G401.6 (cell line): ENCODE measurements around the gene NBPF10.
"Not testable (repeated sequence)": the region's sequence is repeated elsewhere in the genome, so short reads cannot be mapped to it uniquely, and the experiment has no call there.

ENCODE experiments used
- FAIRE-seq: peaks from 2 replicates; lab custom pipeline; 2012; peaks lifted over from hg19 to GRCh38; lab: Jason Lieb, UNC

NBPF10 gene, protein sequence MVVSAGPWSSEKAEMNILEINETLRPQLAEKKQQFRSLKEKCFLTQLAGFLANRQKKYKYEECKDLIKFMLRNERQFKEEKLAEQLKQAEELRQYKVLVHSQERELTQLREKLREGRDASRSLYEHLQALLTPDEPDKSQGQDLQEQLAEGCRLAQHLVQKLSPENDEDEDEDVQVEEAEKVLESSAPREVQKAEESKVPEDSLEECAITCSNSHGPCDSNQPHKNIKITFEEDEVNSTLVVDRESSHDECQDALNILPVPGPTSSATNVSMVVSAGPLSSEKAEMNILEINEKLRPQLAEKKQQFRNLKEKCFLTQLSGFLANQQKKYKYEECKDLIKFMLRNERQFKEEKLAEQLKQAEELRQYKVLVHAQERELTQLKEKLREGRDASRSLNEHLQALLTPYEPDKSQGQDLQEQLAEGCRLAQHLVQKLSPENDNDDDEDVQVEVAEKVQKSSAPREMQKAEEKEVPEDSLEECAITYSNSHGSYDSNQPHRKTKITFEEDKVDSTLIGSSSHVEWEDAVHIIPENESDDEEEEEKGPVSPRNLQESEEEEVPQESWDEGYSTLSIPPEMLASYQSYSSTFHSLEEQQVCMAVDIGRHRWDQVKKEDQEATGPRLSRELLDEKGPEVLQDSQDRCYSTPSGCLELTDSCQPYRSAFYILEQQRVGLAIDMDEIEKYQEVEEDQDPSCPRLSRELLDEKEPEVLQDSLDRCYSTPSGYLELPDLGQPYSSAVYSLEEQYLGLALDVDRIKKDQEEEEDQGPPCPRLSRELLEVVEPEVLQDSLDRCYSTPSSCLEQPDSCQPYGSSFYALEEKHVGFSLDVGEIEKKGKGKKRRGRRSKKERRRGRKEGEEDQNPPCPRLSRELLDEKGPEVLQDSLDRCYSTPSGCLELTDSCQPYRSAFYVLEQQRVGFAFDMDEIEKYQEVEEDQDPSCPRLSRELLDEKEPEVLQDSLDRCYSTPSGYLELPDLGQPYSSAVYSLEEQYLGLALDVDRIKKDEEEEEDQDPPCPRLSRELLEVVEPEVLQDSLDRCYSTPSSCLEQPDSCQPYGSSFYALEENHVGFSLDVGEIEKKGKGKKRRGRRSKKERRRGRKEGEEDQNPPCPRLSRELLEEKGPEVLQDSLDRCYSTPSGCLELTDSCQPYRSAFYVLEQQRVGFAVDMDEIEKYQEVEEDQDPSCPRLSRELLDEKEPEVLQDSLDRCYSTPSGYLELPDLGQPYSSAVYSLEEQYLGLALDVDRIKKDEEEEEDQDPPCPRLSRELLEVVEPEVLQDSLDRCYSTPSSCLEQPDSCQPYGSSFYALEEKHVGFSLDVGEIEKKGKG (N-terminal part only)

DNA sequence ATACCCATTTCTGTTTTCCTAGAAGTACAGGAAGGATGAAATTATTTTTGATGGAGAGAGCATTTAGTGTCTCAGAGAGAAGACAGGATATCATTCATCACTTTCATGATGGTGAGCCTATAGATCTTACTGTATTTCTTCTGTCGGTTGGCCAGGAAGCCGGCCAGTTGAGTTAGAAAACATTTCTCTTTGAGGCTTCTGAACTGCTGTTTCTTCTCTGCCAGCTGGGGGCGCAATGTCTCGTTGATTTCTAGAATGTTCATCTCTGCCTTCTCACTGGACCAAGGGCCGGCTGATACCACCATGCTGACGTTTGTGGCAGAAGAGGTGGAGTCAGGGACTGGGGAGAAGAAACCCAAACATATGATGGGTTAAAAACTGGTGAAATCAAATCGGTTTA lies at the start of gene NBPF10:
NBPF10 (minus strand) TSS at position 340 of the 400 bp plus-strand sequence; CDS start at position 305, 35 bp downstream.
- FAIRE-seq = not testable (repeated sequence)

DNA sequence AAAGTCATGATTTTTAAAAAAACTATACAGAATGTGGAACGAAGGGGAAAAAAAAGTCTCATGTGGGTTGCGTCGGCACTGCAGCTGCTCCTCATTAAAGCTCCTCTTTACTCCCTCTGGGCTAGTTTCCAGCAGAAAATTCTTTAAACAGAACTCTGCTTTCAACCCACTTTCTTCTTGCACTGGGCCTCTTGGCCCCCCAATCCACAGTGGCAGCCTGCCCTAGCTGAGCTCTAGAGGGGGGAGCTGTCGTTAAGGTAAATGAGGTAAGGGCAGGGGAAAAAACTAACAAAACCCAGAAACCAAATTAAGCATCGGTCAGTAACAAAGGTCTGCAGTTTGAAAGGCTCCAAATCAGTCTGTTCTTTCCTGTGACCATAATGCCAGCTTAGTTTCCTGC lies 29.9 kb upstream of the NBPF10 start:
- not testable (repeated sequence) for FAIRE-seq

DNA sequence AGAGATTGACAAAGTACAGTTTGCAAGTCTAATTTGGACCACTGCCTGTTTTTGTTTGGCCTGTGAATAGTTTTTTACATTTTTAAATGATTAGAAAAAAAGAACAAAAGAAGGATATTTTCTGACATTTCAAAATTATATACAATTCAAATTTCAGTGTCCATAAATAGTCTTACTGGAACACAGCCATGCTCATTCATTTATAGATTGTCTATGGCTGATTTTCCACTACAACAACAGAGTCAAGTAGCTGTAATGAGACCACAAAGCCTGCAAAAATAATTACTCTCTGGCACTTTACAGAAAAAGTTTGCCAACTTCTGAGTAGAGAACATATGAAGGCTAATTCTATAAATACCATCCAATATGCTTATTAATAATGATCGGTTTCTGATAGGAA lies 23.1 kb upstream of the NBPF10 start:
- not testable (repeated sequence) for FAIRE-seq

DNA sequence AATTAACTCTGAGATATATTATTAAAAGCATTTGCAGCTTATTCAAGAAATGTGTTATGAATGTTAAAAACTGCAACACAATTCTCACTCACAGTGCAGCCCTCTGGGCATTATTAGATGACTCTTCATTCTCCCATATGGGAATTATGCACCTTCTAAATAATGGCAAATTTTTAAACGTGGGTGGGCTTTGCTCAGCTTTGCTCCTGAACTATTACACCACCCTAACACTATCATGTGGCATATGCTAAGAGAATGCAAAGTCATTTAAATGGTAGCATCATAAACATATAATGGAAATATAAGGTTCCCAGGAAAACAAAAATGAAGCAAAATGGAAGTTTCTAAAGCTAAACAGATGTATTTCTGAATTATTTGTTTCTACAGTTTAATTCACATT lies 22.7 kb upstream of the NBPF10 start:
- FAIRE-seq = not testable (repeated sequence)
